Measurements from ENCODE around the gene KCNQ2. TPM values are rescaled to one million over a fixed set of nuclear protein-coding genes. Genes with fewer than 3 reads are reported as not detected.
A peak's percentile ranks its signal among the peaks of the same experiment; 100 is the strongest.

KCNQ2 gene
- polyA plus RNA-seq, 3 donors: not detected

DNA sequence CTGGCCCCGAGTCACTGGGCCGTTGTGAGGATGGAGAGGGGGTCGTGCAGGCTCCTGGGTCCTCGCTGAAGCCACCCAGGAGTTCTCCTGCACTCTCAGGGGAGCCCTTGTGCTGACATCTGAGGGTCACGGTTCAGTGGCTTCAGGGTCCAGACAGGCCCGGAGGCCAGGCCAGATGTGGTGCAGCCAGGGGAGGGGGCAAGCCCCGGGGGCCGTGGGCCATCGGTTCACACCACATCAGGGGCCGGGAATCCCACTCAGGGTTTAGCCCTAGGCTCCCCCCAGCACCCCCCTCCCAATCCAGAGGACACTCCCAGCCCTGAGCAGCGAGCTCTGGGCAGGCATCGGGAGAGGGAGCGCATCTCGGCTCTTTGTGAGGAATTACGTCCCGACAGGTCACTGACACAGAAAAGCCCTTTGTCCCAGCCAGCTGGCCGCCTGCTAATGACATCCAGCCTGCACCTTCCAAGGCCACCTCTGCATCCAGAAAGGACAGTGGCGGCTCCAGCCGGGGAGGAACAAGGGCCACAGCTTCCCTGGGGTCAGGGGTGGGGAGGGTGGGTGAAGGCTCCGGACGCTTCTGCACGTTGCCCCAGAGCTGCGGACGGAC lies 104.9 kb downstream of the KCNQ2 start:
- H2AFZ ChIP-seq (ENCODE audit: insufficient read depth, low read depth, low read length, poor library complexity, severe bottlenecking): no peak overlapping the region
- H3K4me3 ChIP-seq (replicated peaks in 1 of 3; ENCODE audit: low read depth in 2 of 3, low read length in 3 of 3): no peak overlapping the region
- WGBS (ENCODE audit: insufficient coverage): 70% methylated on average over 16 of the region's 24 CpGs
- intact Hi-C loops (cut with micrococcal nuclease): no loop called here
- no peaks in the 10 kb centered on the region for H3K79me2 ChIP-seq (ENCODE audit: insufficient read depth, low read length)
- H3K4me1 Mint-ChIP-seq: no peaks in the 10 kb centered on the region
- H4K20me1 ChIP-seq (ENCODE audit: insufficient read depth, low read length): no peaks in the 10 kb centered on the region
- H3K9ac ChIP-seq (ENCODE audit: insufficient read depth, low read length, poor library complexity, severe bottlenecking): no peak overlapping the region
- H3K27ac Mint-ChIP-seq: no peak overlapping the region
- H3K4me2 ChIP-seq (replicated peaks; ENCODE audit: extremely low read depth, low read length, poor library complexity, severe bottlenecking): no peak overlapping the region
- no peaks in the 10 kb centered on the region for H3K4me1 ChIP-seq (ENCODE audit: control insufficient read depth in 1 of 2, insufficient read depth in 2 of 2, low read length in 2 of 2)
- H3K27me3 Mint-ChIP-seq (ENCODE audit: low read depth in 3 of 3): peaks cover 11 to 16% (median 14%) of the 10 kb centered on the region in 3 donors
- DNase-seq: no peak
- no peaks in the 10 kb centered on the region for H3K9me3 ChIP-seq (replicated peaks in 1 of 2; ENCODE audit: control insufficient read depth in 1 of 2, insufficient read depth in 1 of 2, low read length in 2 of 2)
- H3K27ac ChIP-seq (ENCODE audit: low read depth in 1 of 2, low read length in 2 of 2): no peak overlapping the region
- no peaks in the 10 kb centered on the region for H3K36me3 ChIP-seq (replicated peaks in 1 of 2; ENCODE audit: control insufficient read depth in 1 of 2, insufficient read depth in 2 of 2, low read length in 2 of 2)
- H3K9me3 Mint-ChIP-seq: peaks cover 0 to 2% (median 0%) of the 10 kb centered on the region in 7 donors
- H3K27me3 ChIP-seq (ENCODE audit: control insufficient read depth in 2 of 2, insufficient read depth in 2 of 2, low read length in 2 of 2): peaks cover 0 to 2% of the 10 kb centered on the region in 2 donors
- H3K36me3 Mint-ChIP-seq: no peaks in the 10 kb centered on the region
- no peak for TF ChIP-seq CTCF (IDR thresholded peaks at IDR 0.05)
- no peak overlapping the region for H3K4me3 Mint-ChIP-seq

- no peaks in the 10 kb centered on the region for H3K79me2 ChIP-seq (ENCODE audit: insufficient read depth, low read length)
- peaks cover 0 to 2% (median 0%) of the 10 kb centered on the region in 7 donors for H3K9me3 Mint-ChIP-seq
- 87% methylated on average over 20 of the region's 30 CpGs for WGBS (ENCODE audit: insufficient coverage)
- H3K4me3 ChIP-seq (replicated peaks in 1 of 3; ENCODE audit: low read depth in 2 of 3, low read length in 3 of 3): no peak overlapping the region
- intact Hi-C loops (cut with micrococcal nuclease): no loop called here
- H3K4me2 ChIP-seq (replicated peaks; ENCODE audit: extremely low read depth, low read length, poor library complexity, severe bottlenecking): no peak overlapping the region
- H3K27me3 Mint-ChIP-seq (ENCODE audit: low read depth in 3 of 3): peaks cover 19 to 25% (median 20%) of the 10 kb centered on the region in 3 donors
- no peak for DNase-seq
- H3K9me3 ChIP-seq (replicated peaks in 1 of 2; ENCODE audit: control insufficient read depth in 1 of 2, insufficient read depth in 1 of 2, low read length in 2 of 2): no peaks in the 10 kb centered on the region
- no peaks in the 10 kb centered on the region for H3K36me3 ChIP-seq (replicated peaks in 1 of 2; ENCODE audit: control insufficient read depth in 1 of 2, insufficient read depth in 2 of 2, low read length in 2 of 2)
- no peak overlapping the region for H3K27ac ChIP-seq (ENCODE audit: low read depth in 1 of 2, low read length in 2 of 2)
- peaks cover 0 to 11% of the 10 kb centered on the region in 2 donors for H3K27me3 ChIP-seq (ENCODE audit: control insufficient read depth in 2 of 2, insufficient read depth in 2 of 2, low read length in 2 of 2)
- H2AFZ ChIP-seq (ENCODE audit: insufficient read depth, low read depth, low read length, poor library complexity, severe bottlenecking): no peak overlapping the region
- H3K36me3 Mint-ChIP-seq: no peaks in the 10 kb centered on the region
- H3K4me3 Mint-ChIP-seq: no peak overlapping the region
- H3K27ac Mint-ChIP-seq: no peak overlapping the region
- H4K20me1 ChIP-seq (ENCODE audit: insufficient read depth, low read length): no peaks in the 10 kb centered on the region
- no peaks in the 10 kb centered on the region for H3K4me1 Mint-ChIP-seq
- no peaks in the 10 kb centered on the region for H3K4me1 ChIP-seq (ENCODE audit: control insufficient read depth in 1 of 2, insufficient read depth in 2 of 2, low read length in 2 of 2)
- TF ChIP-seq CTCF (IDR thresholded peaks at IDR 0.05): no peak
- H3K9ac ChIP-seq (ENCODE audit: insufficient read depth, low read length, poor library complexity, severe bottlenecking): peak overlapping the region; percentile 1
Measured at GRCh38 chr20:63366390-63367365, 105.8 kb downstream of the KCNQ2 start.
